SU-DHL-6 (cell line): Measurements from ENCODE around the gene PIF1.
A peak's percentile ranks its signal among the peaks of the same experiment; 100 is the strongest.

Experiments used
- H2AFZ ChIP-seq: fragments of 200-600 bp; sonication (generic); 2 replicates; pipeline ENCODE4 v1.6.1; 2014; ENCODE audit warnings: low read depth, mild to moderate bottlenecking, moderate library complexity, mixed read lengths, antibody characterized with exemption, low read length; ENCODE audit not compliant: severe bottlenecking
- H3F3A ChIP-seq: fragments of 200-600 bp; shearing (Covaris generic); 2 replicates; pipeline ENCODE4 v1.6.0; 2016; ENCODE audit warnings: antibody characterized with exemption, mild to moderate bottlenecking; ENCODE audit not compliant: insufficient read depth
- H3K27ac ChIP-seq: fragments of 200-600 bp; sonication (generic); 2 replicates; pipeline ENCODE4 v1.5.1; 2016; ENCODE audit warnings: low read depth, mild to moderate bottlenecking, low read length, moderate library complexity, mixed read lengths
- H3K27me3 ChIP-seq: fragments of 200-600 bp; sonication (generic), shearing (Covaris generic); 2 replicates; pipeline ENCODE4 v1.6.0; 2014; ENCODE audit warnings: mild to moderate bottlenecking, low read length
- H3K36me3 ChIP-seq: fragments of 200-600 bp; sonication (generic); 2 replicates; pipeline ENCODE4 v1.6.1; 2014; ENCODE audit warnings: mild to moderate bottlenecking, low read length, mixed read lengths
- H3K4me2 ChIP-seq: fragments of 300-600, 200-600 bp; shearing (Covaris generic), sonication (generic); 2 replicates; pipeline ENCODE4 v1.6.0; 2014; ENCODE audit warnings: low read length, low read depth, mild to moderate bottlenecking; ENCODE audit not compliant: poor library complexity, severe bottlenecking
- H3K4me3 ChIP-seq: fragments of 200-600 bp; sonication (generic); 2 replicates; pipeline ENCODE4 v1.5.1; 2014; ENCODE audit warnings: antibody characterized with exemption, low read length, mild to moderate bottlenecking, mixed read lengths; ENCODE audit not compliant: insufficient read depth, poor library complexity, severe bottlenecking
- H3K79me2 ChIP-seq: fragments of 200-600 bp; sonication (generic); 2 replicates; pipeline ENCODE4 v1.6.1; 2014; ENCODE audit warnings: mild to moderate bottlenecking, low read length, moderate library complexity; ENCODE audit not compliant: insufficient read depth
- H3K9ac ChIP-seq: fragments of 200-600 bp; sonication (generic); 2 replicates; pipeline ENCODE4 v1.7.0; 2014; ENCODE audit warnings: mild to moderate bottlenecking, low read length
- H3K9me2 ChIP-seq: fragments of 200-600 bp; sonication (generic); replicated peaks from 2 replicates; pipeline ENCODE4 v1.6.1; 2014; ENCODE audit warnings: low read length; ENCODE audit not compliant: insufficient read depth
- H3K9me3 ChIP-seq: fragments of 200-600 bp; sonication (generic); 2 replicates; pipeline ENCODE4 v1.6.1; 2014; ENCODE audit warnings: low read length, mixed read lengths; ENCODE audit not compliant: insufficient read depth
- H4K20me1 ChIP-seq: fragments of 200-600 bp; sonication (generic); 2 replicates; pipeline ENCODE4 v1.6.1; 2014; ENCODE audit warnings: low read depth, mild to moderate bottlenecking, antibody characterized with exemption, low read length, moderate library complexity, mixed read lengths
- EZH2phosphoT487 ChIP-seq: fragments of 200-600 bp; sonication (generic), shearing (Covaris generic); conservative IDR thresholded peaks from 2 replicates; pipeline ENCODE4 v1.6.1; 2018; ENCODE audit warnings: mild to moderate bottlenecking, antibody characterized with exemption, low read length, moderate library complexity, mixed read lengths
- TF ChIP-seq, protein P1 (sequence below): fragments of 200-600 bp; sonication (generic); IDR thresholded peaks from one replicate; pipeline ENCODE4 v1.5.1; 2017; ENCODE audit warnings: antibody characterized with exemption, mild to moderate bottlenecking, low read length, moderate library complexity; ENCODE audit not compliant: insufficient read depth, poor library complexity, severe bottlenecking

PIF1 gene

DNA sequence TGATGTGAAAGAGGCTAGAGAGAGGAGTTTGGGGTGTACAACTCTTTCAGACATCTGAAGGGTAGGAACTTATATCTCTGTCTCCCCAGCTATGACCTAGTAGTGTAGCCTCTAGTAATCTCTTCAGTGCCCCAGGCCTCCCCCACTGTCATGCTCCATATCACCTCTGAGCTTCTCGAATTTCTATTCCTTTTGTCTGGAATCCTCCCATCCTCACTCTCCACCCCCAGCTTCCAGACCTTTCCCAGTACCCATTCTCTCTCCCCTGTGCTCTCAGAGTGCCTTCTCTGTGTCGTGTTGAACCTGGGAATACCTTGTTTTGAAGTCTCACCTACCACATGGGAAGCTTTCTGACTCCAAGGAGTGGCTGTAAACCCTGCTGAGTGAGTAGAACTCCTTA, 46.4 kb downstream of the PIF1 start:
- no peak overlapping the region for H3K27ac ChIP-seq
- no peak overlapping the region for H2AFZ ChIP-seq
- no peaks in the 10 kb centered on the region for H3K79me2 ChIP-seq
- H4K20me1 ChIP-seq = no peaks in the 10 kb centered on the region
- H3K9me2 ChIP-seq = no peaks in the 10 kb centered on the region
- no peak overlapping the region for H3K4me3 ChIP-seq
- H3K27me3 ChIP-seq = no peaks in the 10 kb centered on the region
- no peak overlapping the region for H3K9ac ChIP-seq
- no peaks in the 10 kb centered on the region for H3F3A ChIP-seq
- no peaks in the 10 kb centered on the region for H3K9me3 ChIP-seq
- no peaks in the 10 kb centered on the region for H3K36me3 ChIP-seq
- H3K4me2 ChIP-seq = no peak overlapping the region
- no peak for TF ChIP-seq EZH2phosphoT487
- TF ChIP-seq, protein P1, sequence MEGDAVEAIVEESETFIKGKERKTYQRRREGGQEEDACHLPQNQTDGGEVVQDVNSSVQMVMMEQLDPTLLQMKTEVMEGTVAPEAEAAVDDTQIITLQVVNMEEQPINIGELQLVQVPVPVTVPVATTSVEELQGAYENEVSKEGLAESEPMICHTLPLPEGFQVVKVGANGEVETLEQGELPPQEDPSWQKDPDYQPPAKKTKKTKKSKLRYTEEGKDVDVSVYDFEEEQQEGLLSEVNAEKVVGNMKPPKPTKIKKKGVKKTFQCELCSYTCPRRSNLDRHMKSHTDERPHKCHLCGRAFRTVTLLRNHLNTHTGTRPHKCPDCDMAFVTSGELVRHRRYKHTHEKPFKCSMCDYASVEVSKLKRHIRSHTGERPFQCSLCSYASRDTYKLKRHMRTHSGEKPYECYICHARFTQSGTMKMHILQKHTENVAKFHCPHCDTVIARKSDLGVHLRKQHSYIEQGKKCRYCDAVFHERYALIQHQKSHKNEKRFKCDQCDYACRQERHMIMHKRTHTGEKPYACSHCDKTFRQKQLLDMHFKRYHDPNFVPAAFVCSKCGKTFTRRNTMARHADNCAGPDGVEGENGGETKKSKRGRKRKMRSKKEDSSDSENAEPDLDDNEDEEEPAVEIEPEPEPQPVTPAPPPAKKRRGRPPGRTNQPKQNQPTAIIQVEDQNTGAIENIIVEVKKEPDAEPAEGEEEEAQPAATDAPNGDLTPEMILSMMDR = no peak

DNA sequence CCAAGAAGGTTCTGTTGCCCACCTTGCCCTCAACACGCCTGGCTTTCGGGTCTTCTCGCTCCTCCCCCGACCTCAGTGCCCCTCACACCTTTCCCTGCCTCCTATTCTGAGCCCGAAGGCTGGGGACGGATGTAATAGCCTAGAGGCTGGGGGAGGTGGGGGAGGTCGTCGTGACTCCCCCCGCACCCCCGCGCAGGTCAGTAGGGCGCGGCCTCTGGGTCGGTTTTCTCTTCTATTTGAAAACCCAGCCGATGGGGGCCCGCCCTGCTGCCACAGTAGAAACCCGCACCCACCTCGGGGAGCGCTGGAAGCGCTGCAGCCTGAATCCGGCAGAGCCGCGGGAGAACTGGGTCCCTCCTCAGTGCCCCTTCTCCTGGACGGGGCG, 49.1 kb downstream of the PIF1 start:
- Histone ChIP-seq H3K36me3 (no peaks in the 10 kb centered on the region), H3K27me3 (no peaks in the 10 kb centered on the region), H3K9me3 (no peaks in the 10 kb centered on the region), H3K4me3 (no peak overlapping the region), H3K9me2 (no peaks in the 10 kb centered on the region), H3K9ac (no peak overlapping the region), H3K27ac (no peak overlapping the region), H2AFZ (no peak overlapping the region), H4K20me1 (no peaks in the 10 kb centered on the region), H3K4me2 (no peak overlapping the region), H3F3A (no peaks in the 10 kb centered on the region), H3K79me2 (no peaks in the 10 kb centered on the region)
- TF ChIP-seq, protein P1 = no peak
- no peak for TF ChIP-seq EZH2phosphoT487

DNA sequence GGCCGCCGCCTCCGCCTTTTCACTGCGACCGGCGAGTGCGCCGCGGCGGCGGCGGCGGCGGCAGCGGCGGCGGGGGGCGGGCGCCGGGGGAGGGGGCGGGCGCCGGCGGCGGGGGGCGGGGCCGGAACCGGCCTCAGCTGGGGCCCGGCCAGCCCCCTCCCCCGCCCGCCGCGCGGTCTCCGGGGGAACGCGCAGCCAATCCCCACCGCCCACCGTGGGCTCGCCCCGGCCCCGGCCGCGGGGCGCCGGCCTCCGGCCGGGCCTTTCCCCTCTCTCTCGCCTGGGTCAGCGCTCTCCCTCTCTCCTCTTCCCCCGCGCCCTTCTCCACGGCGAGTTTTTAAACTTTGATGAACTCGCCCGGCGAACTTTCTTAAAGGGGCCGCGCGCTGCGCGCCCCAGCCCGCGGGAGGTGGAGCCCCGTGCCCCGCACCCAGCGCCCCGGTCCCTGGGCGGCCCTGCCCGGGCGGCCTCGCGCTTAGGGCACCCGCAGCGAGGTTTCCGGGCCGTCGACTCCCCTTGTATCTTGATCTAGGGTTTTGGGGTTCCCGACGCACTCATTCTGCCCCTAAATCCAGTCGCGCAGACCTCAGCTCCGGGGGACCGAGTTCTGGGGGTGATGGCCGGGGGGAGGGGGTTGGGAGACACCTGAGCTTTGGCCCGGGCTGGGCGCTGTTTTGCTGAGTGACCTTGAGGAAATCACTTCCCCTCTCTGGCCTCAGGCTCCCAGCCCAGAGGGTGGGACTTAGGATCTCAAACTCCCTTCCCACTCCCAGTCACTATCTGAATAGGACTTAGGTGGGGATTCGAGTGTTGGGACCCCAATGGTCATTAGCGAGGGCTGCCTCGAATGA, 49.7 kb downstream of the PIF1 start, which contains the start of gene RBPMS2:
Gene RBPMS2 (minus strand): TSS at position 39 of the 851 bp plus-strand sequence. CDS start 270 bp downstream, outside the sequence.
- H3K27me3 ChIP-seq = no peaks in the 10 kb centered on the region
- no peaks in the 10 kb centered on the region for H3K36me3 ChIP-seq
- H3K4me3 ChIP-seq = peak within 1 kb of the TSS; percentile 47
- peak within 1 kb of the TSS; percentile 51 for H3K4me2 ChIP-seq
- H3K27ac ChIP-seq = no peak within 1 kb of the TSS
- no peak for TF ChIP-seq EZH2phosphoT487
- TF ChIP-seq, protein P1 = no peak
- no peaks in the 10 kb centered on the region for H3K79me2 ChIP-seq
- H4K20me1 ChIP-seq = no peaks in the 10 kb centered on the region
- peak within 1 kb of the TSS; percentile 54 for H2AFZ ChIP-seq
- H3K9ac ChIP-seq = peak within 1 kb of the TSS; percentile 20; the same call in 1 of the 2 replicates
- no peaks in the 10 kb centered on the region for H3K9me2 ChIP-seq
- no peaks in the 10 kb centered on the region for H3K9me3 ChIP-seq
- H3F3A ChIP-seq = no peaks in the 10 kb centered on the region
